Thyroid gland (tissue), 4 donors: Measurements from ENCODE around the gene ATP6V1G3.

Experiments used
- POLR2A ChIP-seq, 2 donors: fragments of 450-650 bp; IDR thresholded peaks; one replicate each; pipeline ENCODE4 v1.6.1; 2017; ENCODE audit warnings: antibody characterized with exemption in 2 of 2, mild to moderate bottlenecking in 2 of 2, moderate library complexity in 1 of 2
- TF ChIP-seq, protein P1 (sequence below), 6 experiments: fragments of 200-600 bp in 3 of 6; fragments of 450-650 bp in 3 of 6; sonication (generic) in 3 of 6; IDR thresholded peaks; one replicate each; pipeline ENCODE4 v1.5.1; 2016 to 2019; ENCODE audit warnings: antibody characterized with exemption in 6 of 6, mild to moderate bottlenecking in 2 of 6, inconsistent platforms in 1 of 6, moderate library complexity in 1 of 6

- TF ChIP-seq POLR2A (IDR thresholded peaks at IDR 0.05), result no peak
- TF ChIP-seq, protein P1, sequence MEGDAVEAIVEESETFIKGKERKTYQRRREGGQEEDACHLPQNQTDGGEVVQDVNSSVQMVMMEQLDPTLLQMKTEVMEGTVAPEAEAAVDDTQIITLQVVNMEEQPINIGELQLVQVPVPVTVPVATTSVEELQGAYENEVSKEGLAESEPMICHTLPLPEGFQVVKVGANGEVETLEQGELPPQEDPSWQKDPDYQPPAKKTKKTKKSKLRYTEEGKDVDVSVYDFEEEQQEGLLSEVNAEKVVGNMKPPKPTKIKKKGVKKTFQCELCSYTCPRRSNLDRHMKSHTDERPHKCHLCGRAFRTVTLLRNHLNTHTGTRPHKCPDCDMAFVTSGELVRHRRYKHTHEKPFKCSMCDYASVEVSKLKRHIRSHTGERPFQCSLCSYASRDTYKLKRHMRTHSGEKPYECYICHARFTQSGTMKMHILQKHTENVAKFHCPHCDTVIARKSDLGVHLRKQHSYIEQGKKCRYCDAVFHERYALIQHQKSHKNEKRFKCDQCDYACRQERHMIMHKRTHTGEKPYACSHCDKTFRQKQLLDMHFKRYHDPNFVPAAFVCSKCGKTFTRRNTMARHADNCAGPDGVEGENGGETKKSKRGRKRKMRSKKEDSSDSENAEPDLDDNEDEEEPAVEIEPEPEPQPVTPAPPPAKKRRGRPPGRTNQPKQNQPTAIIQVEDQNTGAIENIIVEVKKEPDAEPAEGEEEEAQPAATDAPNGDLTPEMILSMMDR (IDR thresholded peaks at IDR 0.05), result no peak
Measured at GRCh38 chr1:198541737-198542136, 1.3 kb upstream of the ATP6V1G3 start.
